K562 (cell line): ENCODE results near the gene NEK3. TPM values are rescaled to one million over a fixed set of nuclear protein-coding genes. Genes with fewer than 3 reads are reported as not detected.

Experiments
- MBD1 ChIP-seq: fragments of 250-450 bp; sonication (Bioruptor Pico); IDR thresholded peaks from 2 replicates; pipeline ENCODE4 v1.8.0; 2022; ENCODE audit warnings: inconsistent platforms
- MGA ChIP-seq: fragments of 450-650 bp; IDR thresholded peaks from 2 replicates; pipeline ENCODE4 v1.6.1; 2016; ENCODE audit warnings: mild to moderate bottlenecking, moderate library complexity
- NR2C1 ChIP-seq, 2 experiments: fragments of 450-650 bp; IDR thresholded peaks; 2 replicates each; pipeline ENCODE4 v1.6.1; 2017; ENCODE audit warnings: mild to moderate bottlenecking in 2 of 2, antibody characterized with exemption in 1 of 2, inconsistent platforms in 1 of 2, missing compliant biosample characterization in 1 of 2, missing genetic modification characterization in 1 of 2
- SMARCE1 ChIP-seq: fragments of 450-650 bp; IDR thresholded peaks from 2 replicates; pipeline ENCODE4 v1.7.1; 2016; ENCODE audit warnings: mild to moderate bottlenecking
- ZFP1 ChIP-seq: fragments of 450-650 bp; formaldehyde crosslinking; IDR thresholded peaks from 2 replicates; pipeline ENCODE4 v1.4.0; 2020; ENCODE audit warnings: mild to moderate bottlenecking, mixed read lengths
- ZKSCAN1 ChIP-seq: fragments of 150-350 bp; IDR thresholded peaks from 2 replicates; pipeline ENCODE4 v1.6.1; 2016; ENCODE audit warnings: low read depth, low read length
- polyA plus RNA-seq, 8 experiments: library from polyadenylated mRNA; depleted of rRNA in 4 of 8; stranded (reverse) in 5 of 8; unstranded in 3 of 8; fragments of >200 nt; fragmentation: Nextera tagmentation in 2 of 8; fragmentation: Illumina TruSeq in 1 of 8; extraction: Ambion mirVana in 2 of 8; extraction: Trizol in 1 of 8; gene quantifications; 2 replicates each; pipeline versions ENCODE4 v1.2.1 to v1.2.3, GENCODE V29; 2011 to 2014; ENCODE audit warnings: inconsistent platforms in 1 of 8, missing spikeins in 1 of 8
- total RNA-seq, 7 experiments: library from RNA; depleted of rRNA in 6 of 7; stranded (reverse); fragments of >200 nt in 6 of 7; fragmentation: Illumina TruSeq in 2 of 7; extraction: Trizol in 2 of 7; gene quantifications; 2 replicates each; pipeline versions ENCODE4 v1.2.1 to v1.2.3, GENCODE V29; 2011 to 2021; ENCODE audit warnings: low replicate concordance in 1 of 7

Gene NEK3
- total and polyA plus RNA-seq, 9 of the 15 experiments (the other 6 are each of a cell fraction or from before 2014, with no cell fraction given) = 6.2 to 11.0 (median 9.3) TPM

GRCh38 chr13:52165411-52165810, 6.0 kb upstream of the NEK3 start (continued):
- TF ChIP-seq MBD1 (CRISPR knock-in tag) (no peak), ZKSCAN1 (no peak), ZFP1 (CRISPR knock-in tag) (no peak), SMARCE1 (no peak), NR2C1 (IDR thresholded peaks at IDR 0.05) (peak; percentile 85), NR2C1 (tag; IDR thresholded peaks at IDR 0.05) (peak; percentile 88), MGA (no peak)
